ENCODE measurements around the gene ARHGAP9.
"Not testable (repeated sequence)": the region's sequence is repeated elsewhere in the genome, so short reads cannot be mapped to it uniquely, and the experiment has no call there.

The ARHGAP9 gene

GRCh38 chr12:57517187-57517586 lies 37.5 kb upstream of the ARHGAP9 start:
- no peak for DNase-seq

DNA sequence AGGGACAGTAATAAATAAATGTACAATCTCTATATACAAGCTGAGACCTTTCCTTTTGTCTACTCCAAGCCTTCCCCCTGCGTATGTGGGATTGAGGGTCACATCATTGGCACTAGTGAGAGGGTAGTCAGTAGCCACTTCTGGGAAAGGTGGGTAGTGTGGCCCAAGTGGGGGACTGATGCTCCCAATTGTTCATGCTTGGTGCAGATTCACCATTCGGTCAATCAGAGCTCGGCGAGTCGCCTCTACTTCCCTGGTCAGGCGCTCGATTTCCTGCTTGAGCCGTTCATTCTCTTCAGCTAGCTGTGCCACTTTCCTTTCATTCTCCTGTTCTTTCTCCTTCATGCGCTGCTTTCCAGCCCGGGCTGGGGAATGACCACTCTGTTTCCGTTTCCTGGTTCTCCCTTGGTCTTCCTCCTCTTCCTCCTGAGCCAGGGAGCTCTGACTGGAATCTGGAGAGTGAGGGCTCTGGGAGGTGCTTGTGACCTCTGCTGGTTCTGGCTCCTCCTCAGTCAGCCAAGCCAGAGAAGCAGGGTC lies 37.0 kb upstream of the ARHGAP9 start:
- DNase-seq, result no peak

- no peak for DNase-seq
Observed at GRCh38 chr12:57515934-57516541, 36.4 kb upstream of the ARHGAP9 start.

DNA sequence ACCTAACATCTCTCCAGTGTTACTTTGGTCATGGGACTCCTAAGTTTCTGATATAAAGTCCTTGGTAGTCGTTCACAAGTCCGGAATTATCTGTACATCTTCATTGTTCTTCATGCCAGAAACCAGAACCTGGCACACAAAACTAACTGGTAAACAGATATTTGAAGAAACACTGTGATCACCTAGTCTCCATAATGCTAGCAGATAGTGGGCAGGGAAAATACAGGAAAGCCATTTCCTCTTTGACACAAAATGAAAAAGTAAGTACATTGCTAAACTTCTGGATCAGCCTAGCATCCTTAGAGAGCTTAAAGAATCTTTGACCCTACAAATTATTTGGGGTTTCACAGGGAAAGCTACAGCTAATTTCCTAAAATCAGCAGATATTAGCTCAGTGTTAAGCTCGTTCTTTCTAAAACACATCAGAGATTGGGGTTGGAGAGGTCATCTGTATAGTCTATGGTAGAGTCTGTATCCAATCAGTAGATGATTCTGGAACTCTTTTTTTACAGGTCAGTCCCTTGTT lies 35.8 kb upstream of the ARHGAP9 start:
- DNase-seq, result no peak

DNA sequence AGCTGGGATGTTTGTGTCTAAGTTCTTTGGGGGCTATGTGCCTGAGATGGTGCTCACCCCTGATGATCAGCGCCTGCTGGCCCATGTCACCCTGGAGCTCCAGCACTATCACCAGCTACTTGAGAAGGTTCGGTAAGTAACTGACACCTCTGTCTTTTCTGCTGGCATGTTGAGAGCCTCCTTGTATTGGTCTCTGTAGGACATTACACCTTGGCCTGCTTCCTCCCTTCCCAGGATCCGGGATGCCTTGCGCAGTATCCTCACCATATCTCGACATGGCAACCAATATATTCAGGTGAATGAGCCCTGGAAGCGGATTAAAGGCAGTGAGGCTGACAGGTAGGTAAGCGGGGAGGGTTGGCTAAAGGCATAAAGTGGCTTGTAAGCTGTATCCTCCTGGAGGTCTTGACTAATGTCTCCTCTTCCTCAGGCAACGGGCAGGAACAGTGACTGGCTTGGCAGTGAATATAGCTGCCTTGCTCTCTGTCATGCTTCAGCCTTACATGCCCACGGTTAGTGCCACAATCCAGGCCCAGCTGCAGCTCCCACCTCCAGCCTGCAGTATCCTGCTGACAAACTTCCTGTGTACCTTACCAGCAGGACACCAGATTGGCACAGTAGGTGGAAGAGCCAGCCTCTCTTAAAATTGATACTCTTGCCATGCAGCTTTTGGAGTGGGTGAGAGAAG lies 35.2 kb upstream of the ARHGAP9 start:
- DNase-seq, result no peak

DNA sequence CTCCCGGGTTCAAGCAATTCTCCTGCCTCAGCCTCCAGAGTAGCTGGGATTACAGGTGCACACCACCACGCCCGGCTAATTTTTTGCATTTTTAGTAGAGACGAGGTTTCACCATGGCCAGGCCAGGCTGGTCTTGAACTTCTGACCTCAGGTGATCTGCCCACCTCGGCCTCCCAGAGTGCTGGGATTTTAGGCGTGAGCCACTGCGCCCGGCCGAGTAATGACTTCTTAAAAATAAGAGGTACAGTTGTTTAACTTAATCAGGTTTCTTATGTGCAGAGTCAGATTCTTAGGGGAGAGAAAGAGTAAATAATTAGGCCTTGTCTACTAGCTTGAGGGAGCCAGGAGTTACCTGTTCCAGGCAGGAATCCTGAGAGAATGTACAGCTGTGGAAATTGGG lies 34.6 kb upstream of the ARHGAP9 start:
- DNase-seq, result not testable (repeated sequence)

GRCh38 chr12:57513677-57514076 lies 34.0 kb upstream of the ARHGAP9 start:
- not testable (repeated sequence) for DNase-seq

GRCh38 chr12:57513266-57513665 lies 33.6 kb upstream of the ARHGAP9 start:
- DNase-seq, result no peak

- DNase-seq, result no peak
Observed at GRCh38 chr12:57512665-57513064, 33.0 kb upstream of the ARHGAP9 start.

DNA sequence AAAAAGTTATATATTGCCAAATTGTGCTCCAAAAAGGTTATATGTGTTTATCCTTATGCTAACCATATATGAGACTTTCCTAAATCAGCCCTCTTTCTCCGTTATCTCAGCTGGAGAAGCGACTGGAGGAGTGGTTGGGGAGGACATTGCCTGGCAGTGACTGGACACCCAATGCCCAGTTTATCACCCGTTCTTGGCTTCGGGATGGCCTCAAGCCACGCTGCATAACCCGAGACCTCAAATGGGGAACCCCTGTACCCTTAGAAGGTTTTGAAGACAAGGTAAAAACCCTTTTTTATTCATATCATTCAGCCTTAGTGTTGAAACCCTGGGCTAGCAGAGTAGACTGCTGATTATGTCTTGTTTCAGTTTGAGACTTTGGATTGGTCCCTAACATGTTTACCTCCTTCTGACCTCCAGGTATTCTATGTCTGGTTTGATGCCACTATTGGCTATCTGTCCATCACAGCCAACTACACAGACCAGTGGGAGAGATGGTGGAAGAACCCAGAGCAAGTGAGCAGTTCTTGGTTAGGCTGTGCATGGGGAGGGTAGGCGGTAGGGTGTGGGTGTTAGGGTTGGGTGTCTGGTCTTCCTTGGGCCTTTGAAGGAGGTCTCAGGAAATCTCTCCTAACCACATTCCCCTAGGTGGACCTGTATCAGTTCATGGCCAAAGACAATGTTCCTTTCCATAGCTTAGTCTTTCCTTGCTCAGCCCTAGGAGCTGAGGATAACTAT lies 32.1 kb upstream of the ARHGAP9 start:
- no peak for DNase-seq

DNA sequence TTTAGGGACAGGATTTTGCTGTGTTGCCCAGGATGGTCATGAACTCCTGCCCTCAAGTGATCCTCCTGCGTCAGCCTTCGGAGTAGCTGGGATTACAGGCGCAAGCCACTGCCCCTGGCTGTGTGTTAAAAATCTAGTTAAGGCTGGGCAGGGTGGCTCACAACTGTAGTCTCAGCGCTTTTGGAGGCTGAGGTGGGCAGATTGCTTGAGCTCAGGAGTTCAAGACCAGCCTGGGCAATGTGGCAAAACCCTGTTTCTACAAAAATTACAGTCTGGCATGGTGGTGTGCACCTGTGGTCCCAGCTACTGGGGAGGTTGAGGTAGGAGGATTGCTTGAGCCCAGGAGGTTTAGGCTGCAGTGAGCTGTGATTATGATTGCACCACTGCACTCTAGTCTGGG lies 31.5 kb upstream of the ARHGAP9 start:
- no peak for DNase-seq

GRCh38 chr12:57507796-57508195 lies 28.1 kb upstream of the ARHGAP9 start:
- DNase-seq, result not testable (repeated sequence)

DNA sequence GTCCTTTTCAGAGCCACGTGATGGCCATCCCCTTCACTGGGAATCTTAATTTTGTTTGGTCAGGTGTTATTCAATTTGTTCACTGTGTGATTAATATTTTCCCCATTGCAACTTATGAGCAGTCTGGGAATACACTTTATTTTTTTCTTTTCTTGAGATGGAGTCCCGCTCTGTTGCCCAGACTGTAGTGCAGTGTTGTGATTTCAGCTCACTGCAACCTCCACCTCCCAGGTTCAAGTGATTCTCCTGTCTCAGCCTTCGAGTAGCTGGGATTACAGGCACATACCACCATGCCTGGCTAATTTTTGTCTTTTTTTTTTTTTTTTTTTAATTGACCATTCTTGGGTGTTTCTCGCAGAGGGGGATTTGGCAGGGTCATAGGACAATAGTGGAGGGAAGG lies 26.9 kb upstream of the ARHGAP9 start:
- DNase-seq, result not testable (repeated sequence)

GRCh38 chr12:57502311-57502969 lies 22.8 kb upstream of the ARHGAP9 start:
- DNase-seq, result not testable (repeated sequence)

- no peak for DNase-seq
Observed at GRCh38 chr12:57500213-57500612, 20.5 kb upstream of the ARHGAP9 start.

- no peak for DNase-seq
Observed at GRCh38 chr12:57498571-57498970, 18.9 kb upstream of the ARHGAP9 start.

DNA sequence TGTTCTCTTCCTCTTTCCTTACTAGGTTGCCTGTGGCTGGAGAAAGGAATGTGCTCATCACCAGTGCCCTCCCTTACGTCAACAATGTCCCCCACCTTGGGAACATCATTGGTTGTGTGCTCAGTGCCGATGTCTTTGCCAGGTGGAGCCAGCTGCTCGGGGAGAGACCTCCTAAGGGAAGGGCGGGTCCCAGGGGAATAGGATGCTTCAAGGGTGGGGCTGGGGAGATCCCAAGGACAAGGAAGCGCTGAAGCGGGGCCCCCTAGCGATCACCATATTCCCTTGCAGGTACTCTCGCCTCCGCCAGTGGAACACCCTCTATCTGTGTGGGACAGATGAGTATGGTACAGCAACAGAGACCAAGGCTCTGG lies 18.5 kb upstream of the ARHGAP9 start:
- no peak for DNase-seq

GRCh38 chr12:57497223-57498131 lies 17.8 kb upstream of the ARHGAP9 start:
- DNase-seq, result no peak

GRCh38 chr12:57496822-57497221 lies 17.2 kb upstream of the ARHGAP9 start:
- DNase-seq, result no peak

- not testable (repeated sequence) for DNase-seq
Observed at GRCh38 chr12:57495051-57495701, 15.5 kb upstream of the ARHGAP9 start.
